ENCODE results near the gene SEMA4G.
A peak's percentile ranks its signal among the peaks of the same experiment; 100 is the strongest.

SEMA4G gene

GRCh38 chr10:100997360-100998182 is 28.3 kb downstream of the SEMA4G start:
- peak; percentile 88 for TF ChIP-seq CTCF (IDR thresholded peaks at IDR 0.05; ENCODE audit: insufficient read depth, low read length, missing control alignments)
- peak overlapping the region; percentile 85 for H3K4me3 ChIP-seq (ENCODE audit: low read depth, low read length)
- ChIA-PET CTCF (interaction anchor here (0.6 to 26.4 kb wide), 24 partner anchors 11 to 462 kb away, joined by 3 to 803 read pairs (median 4); partner anchors contain the start of genes HIF1AN, KAZALD1, MRPL43 and PDZD7), POLR2A (interaction anchor here (0.9 to 2.0 kb wide), 4 partner anchors 9 to 34 kb away, joined by 3 to 8 read pairs (median 6); no protein-coding TSS in a partner anchor)
- no peak for DNase-seq (ENCODE audit: low read depth, low spot score)

GRCh38 chr10:100998183-100998990 is 29.1 kb downstream of the SEMA4G start:
- no peak for TF ChIP-seq CTCF (IDR thresholded peaks at IDR 0.05; ENCODE audit: insufficient read depth, low read length, missing control alignments)
- CTCF ChIA-PET, result interaction anchor here (0.6 to 26.4 kb wide), 18 partner anchors 11 to 463 kb away, joined by 3 to 803 read pairs (median 4); partner anchors contain the start of genes HIF1AN, KAZALD1, MRPL43 and PDZD7
- POLR2A ChIA-PET, result interaction anchor here (0.9 to 2.0 kb wide), 7 partner anchors 9 to 34 kb away, joined by 3 to 8 read pairs (median 4); partner anchors contain the start of genes PDZD7 and SFXN3

GRCh38 chr10:100998991-100999741 is 29.9 kb downstream of the SEMA4G start:
- POLR2A ChIA-PET, result interaction anchor here (0.9 to 2.6 kb wide), 8 partner anchors 8 to 33 kb away, joined by 3 to 16 read pairs (median 4); partner anchors contain the start of genes MRPL43, PDZD7, SFXN3 and TWNK
- CTCF ChIA-PET, result interaction anchor here (0.6 to 26.4 kb wide), 10 partner anchors 10 to 1114 kb away, joined by 3 to 803 read pairs (median 11); partner anchors contain the start of genes KAZALD1, MRPL43, PDZD7 and SFXN3
- DNase-seq (ENCODE audit: low read depth, low spot score), result no peak
- peak overlapping the region; percentile 85 for H3K4me3 ChIP-seq (ENCODE audit: low read depth, low read length)
- peak; percentile 96 for TF ChIP-seq CTCF (IDR thresholded peaks at IDR 0.05; ENCODE audit: insufficient read depth, low read length, missing control alignments)

More at GRCh38 chr10:100998183-100998990, 29.1 kb downstream of the SEMA4G start:
- H3K4me3 ChIP-seq (ENCODE audit: low read depth, low read length), result peak overlapping the region; percentile 85
- DNase-seq (ENCODE audit: low read depth, low spot score), result no peak

GRCh38 chr10:100999742-101000126 is 30.4 kb downstream of the SEMA4G start, which contains the start of gene LZTS2:
Gene LZTS2, plus strand, starts transcription at chr10:100999808. Its CDS starts 2,731 bp downstream, at chr10:101002539.
- POLR2A ChIA-PET, result interaction anchor here (1.0 to 2.6 kb wide), 6 partner anchors 8 to 32 kb away, joined by 3 to 16 read pairs (median 4); partner anchors contain the start of genes MRPL43, PDZD7, SFXN3 and TWNK
- peak within 1 kb of the TSS; percentile 85 for H3K4me3 ChIP-seq (ENCODE audit: low read depth, low read length)
- CTCF ChIA-PET, result interaction anchor here (0.6 to 26.4 kb wide), 9 partner anchors 9 to 1114 kb away, joined by 3 to 803 read pairs (median 13); partner anchors contain the start of genes KAZALD1, MRPL43, PDZD7 and SFXN3
- TF ChIP-seq CTCF (IDR thresholded peaks at IDR 0.05; ENCODE audit: insufficient read depth, low read length, missing control alignments), result no peak
- DNase-seq (ENCODE audit: low read depth, low spot score), result no peak

GRCh38 chr10:101000127-101000914 is 31.0 kb downstream of the SEMA4G start:
- CTCF ChIA-PET, result interaction anchor here (1.0 to 26.4 kb wide), 7 partner anchors 9 to 54 kb away, joined by 3 to 803 read pairs (median 119); partner anchors contain the start of genes MRPL43, PDZD7, SFXN3 and TWNK
- TF ChIP-seq CTCF (IDR thresholded peaks at IDR 0.05; ENCODE audit: insufficient read depth, low read length, missing control alignments), result no peak
- DNase-seq (ENCODE audit: low read depth, low spot score), result no peak
- POLR2A ChIA-PET, result interaction anchor here (1.0 to 2.6 kb wide), 4 partner anchors 7 to 32 kb away, joined by 4 to 16 read pairs (median 4); partner anchors contain the start of genes MRPL43 and TWNK
- peak overlapping the region; percentile 85 for H3K4me3 ChIP-seq (ENCODE audit: low read depth, low read length)
